Activated B cell treated with CpG ODN at 0.5 μM for 24 hours (primary cell): ENCODE measurements around the gene THEM4. TPM values are rescaled to one million over a fixed set of nuclear protein-coding genes. Genes with fewer than 3 reads are reported as not detected.
"Not testable (repeated sequence)": the region's sequence is repeated elsewhere in the genome, so short reads cannot be mapped to it uniquely, and the experiment has no call there.

Experiments used
- ATAC-seq: fragments of 200-7000 bp; cut with Tn5 transposase; one replicate; pipeline ENCODE4 v1.10.0; 2021; ENCODE audit warnings: low read depth, mild to moderate bottlenecking, moderate library complexity
- CTCF ChIA-PET: fragments of 350-600 bp; sonication (Branson Sonifier 250); formaldehyde crosslinking; loops from one replicate; lab custom pipeline; 2021; ENCODE audit warnings: antibody characterized with exemption; lab: Charles Lee
- POLR2A ChIA-PET: fragments of 350-600 bp; sonication (Branson Sonifier 250); formaldehyde crosslinking; loops from one replicate; lab custom pipeline; 2021; ENCODE audit warnings: antibody characterized with exemption; lab: Charles Lee
- DNase-seq: peaks from one replicate; pipeline ENCODE4 v3.0.0; 2022
- H3K27ac Mint-ChIP-seq: one replicate; pipeline ENCODE4 v1.8.0; 2020; ENCODE audit warnings: mixed read lengths
- H3K27me3 Mint-ChIP-seq: one replicate; pipeline ENCODE4 v1.8.0; 2021; ENCODE audit warnings: mixed read lengths
- H3K36me3 Mint-ChIP-seq: one replicate; pipeline ENCODE4 v1.8.0; 2021; ENCODE audit warnings: low read depth, mixed read lengths
- H3K4me1 Mint-ChIP-seq: one replicate; pipeline ENCODE4 v1.8.0; 2021; ENCODE audit warnings: mixed read lengths
- H3K4me3 Mint-ChIP-seq: one replicate; pipeline ENCODE4 v1.8.0; 2020; ENCODE audit warnings: mild to moderate bottlenecking, mixed read lengths
- H3K9me3 Mint-ChIP-seq: one replicate; pipeline ENCODE4 v1.8.0; 2020; ENCODE audit warnings: mixed read lengths
- intact Hi-C: fragments of 100-400 bp; cut with micrococcal nuclease; formaldehyde crosslinking; loops from one replicate; pipeline ENCODE4 v1.15.1; 2024
- total RNA-seq: library from RNA; stranded (reverse); gene quantifications from 2 replicates; pipeline ENCODE4 v1.2.3, GENCODE V29; 2022
- TF ChIP-seq, protein P1 (sequence below): fragments of 200-600 bp; IDR thresholded peaks from one replicate; pipeline ENCODE4 v1.8.0; 2022; ENCODE audit warnings: antibody characterized with exemption, mild to moderate bottlenecking

THEM4 gene
- total RNA-seq, 1 donor from 2014 or later = 22.8 TPM

DNA sequence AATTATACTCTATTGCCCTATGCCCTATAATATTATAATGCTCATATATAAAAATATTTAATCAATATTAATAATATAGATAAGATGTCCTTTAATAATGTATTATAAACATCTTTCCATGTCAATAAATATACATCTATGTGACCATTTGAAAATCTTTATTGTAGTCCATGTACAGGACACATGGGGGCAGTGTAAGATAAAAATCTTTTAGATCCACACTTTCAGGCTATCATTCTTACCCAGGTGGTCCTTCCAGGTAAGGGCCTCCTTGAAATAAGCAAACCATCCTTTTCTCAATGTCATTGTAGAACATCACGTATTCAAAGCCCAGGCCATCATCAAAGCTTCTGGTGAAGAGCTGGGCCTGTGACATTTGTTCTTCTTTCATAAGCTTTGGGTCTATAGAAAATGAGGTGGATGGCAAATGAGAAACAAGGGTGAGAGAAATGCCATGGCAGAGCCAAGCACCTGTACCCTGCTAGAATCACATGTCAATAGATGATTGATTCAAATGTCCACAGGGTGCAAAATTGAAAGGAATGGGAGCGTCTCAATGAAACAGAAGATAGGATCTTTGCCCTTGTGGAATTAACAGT lies 20.2 kb downstream of the THEM4 start:
- no peak overlapping the region for H3K27ac Mint-ChIP-seq
- intact Hi-C loops = loop anchor here (1.0 kb wide), 3 partner anchors 79 to 112 kb away; no protein-coding TSS in a partner anchor
- H3K4me1 Mint-ChIP-seq = peaks cover 9% of the 10 kb centered on the region
- H3K4me3 Mint-ChIP-seq = no peak overlapping the region
- TF ChIP-seq, protein P1, sequence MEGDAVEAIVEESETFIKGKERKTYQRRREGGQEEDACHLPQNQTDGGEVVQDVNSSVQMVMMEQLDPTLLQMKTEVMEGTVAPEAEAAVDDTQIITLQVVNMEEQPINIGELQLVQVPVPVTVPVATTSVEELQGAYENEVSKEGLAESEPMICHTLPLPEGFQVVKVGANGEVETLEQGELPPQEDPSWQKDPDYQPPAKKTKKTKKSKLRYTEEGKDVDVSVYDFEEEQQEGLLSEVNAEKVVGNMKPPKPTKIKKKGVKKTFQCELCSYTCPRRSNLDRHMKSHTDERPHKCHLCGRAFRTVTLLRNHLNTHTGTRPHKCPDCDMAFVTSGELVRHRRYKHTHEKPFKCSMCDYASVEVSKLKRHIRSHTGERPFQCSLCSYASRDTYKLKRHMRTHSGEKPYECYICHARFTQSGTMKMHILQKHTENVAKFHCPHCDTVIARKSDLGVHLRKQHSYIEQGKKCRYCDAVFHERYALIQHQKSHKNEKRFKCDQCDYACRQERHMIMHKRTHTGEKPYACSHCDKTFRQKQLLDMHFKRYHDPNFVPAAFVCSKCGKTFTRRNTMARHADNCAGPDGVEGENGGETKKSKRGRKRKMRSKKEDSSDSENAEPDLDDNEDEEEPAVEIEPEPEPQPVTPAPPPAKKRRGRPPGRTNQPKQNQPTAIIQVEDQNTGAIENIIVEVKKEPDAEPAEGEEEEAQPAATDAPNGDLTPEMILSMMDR = no peak
- no peaks in the 10 kb centered on the region for H3K27me3 Mint-ChIP-seq
- H3K9me3 Mint-ChIP-seq = peaks cover 3% of the 10 kb centered on the region
- POLR2A ChIA-PET = no interaction called here
- DNase-seq (no peak), ATAC-seq (peak; percentile 58)
- peaks cover 37% of the 10 kb centered on the region for H3K36me3 Mint-ChIP-seq
- CTCF ChIA-PET = interaction anchor here (1.3 to 4.6 kb wide), 6 partner anchors 8 to 113 kb away, joined by 3 to 66 read pairs (median 7); no protein-coding TSS in a partner anchor

DNA sequence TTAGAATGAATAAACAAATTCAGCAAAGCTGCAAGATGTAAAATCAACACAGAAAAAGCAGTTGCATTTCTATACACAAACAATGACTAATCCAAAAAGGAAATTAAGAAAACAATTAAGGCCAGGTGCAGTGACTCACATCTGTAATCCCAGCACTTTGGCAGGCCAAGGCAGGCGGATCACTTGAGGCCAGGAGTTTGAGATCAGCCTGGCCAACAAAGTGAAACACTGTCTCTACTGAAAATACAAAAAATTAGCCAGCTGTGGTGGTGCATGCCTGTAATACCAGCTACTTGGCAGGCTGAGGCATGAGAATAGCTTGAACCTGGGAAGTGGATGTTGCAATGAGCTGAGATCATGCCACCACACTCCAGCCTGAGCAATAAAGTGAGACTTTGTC lies 22.3 kb downstream of the THEM4 start:
- intact Hi-C loops = no loop called here
- TF ChIP-seq, protein P1 = no peak
- Mint-ChIP-seq H3K4me3 (no peak overlapping the region), H3K27ac (no peak overlapping the region), H3K9me3 (peaks cover 3% of the 10 kb centered on the region), H3K36me3 (peaks cover 22% of the 10 kb centered on the region), H3K27me3 (no peaks in the 10 kb centered on the region), H3K4me1 (peaks cover 10% of the 10 kb centered on the region)
- no peak for ATAC-seq
- POLR2A ChIA-PET = no interaction called here
- CTCF ChIA-PET = interaction anchor here (1.6 to 4.6 kb wide), 4 partner anchors 9 to 115 kb away, joined by 4 to 66 read pairs (median 8); no protein-coding TSS in a partner anchor
- no peak for DNase-seq

DNA sequence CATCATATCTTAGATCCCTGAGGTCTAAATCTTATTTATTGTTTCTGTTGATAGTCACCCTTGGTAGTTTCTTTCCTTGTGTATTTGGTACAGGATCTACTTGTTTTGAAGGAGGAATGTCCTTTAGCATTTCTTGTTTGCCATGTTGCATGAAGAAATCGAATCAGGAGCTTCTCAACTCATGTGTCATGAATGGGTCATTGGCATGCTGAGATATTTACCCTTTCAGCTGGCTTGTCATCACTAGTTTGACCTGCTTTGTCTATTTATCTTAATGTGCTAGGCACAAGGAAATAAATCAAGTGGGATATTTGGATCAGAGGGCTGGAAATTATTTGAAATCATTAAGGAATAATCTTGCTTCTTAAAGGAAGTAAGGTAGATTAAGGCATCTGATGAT lies 23.8 kb downstream of the THEM4 start:
- ATAC-seq (no peak), DNase-seq (no peak)
- H3K9me3 Mint-ChIP-seq = peaks cover 3% of the 10 kb centered on the region
- ChIA-PET POLR2A (no interaction called here), CTCF (interaction anchor here (2.3 kb wide), 1 partner anchor 116 kb away, joined by 6 read pairs; no protein-coding TSS in a partner anchor)
- H3K36me3 Mint-ChIP-seq = peaks cover 14% of the 10 kb centered on the region
- TF ChIP-seq, protein P1 = no peak
- H3K4me1 Mint-ChIP-seq = peaks cover 10% of the 10 kb centered on the region
- intact Hi-C loops = no loop called here
- H3K4me3 Mint-ChIP-seq = no peak overlapping the region
- H3K27ac Mint-ChIP-seq = no peak overlapping the region
- no peaks in the 10 kb centered on the region for H3K27me3 Mint-ChIP-seq

DNA sequence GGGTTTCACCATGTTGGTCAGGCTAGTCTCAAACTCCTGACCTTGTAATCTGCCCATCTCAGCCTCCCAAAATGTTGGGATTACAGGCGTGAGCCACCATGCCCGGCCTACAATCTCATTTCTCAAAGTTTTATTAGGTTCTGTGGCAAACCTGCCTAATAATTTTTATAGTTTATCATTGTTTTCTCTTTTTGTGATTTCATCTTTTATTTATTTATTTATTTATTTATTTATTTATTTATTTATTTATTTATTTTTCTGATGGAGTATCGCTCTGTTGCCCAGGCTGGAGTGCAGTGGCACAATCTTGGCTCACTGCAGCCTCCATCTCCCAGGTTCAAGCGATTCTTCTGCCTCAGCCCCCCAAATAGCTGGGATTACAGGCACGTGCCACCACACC lies 24.4 kb downstream of the THEM4 start:
- peaks cover 14% of the 10 kb centered on the region for H3K36me3 Mint-ChIP-seq
- H3K9me3 Mint-ChIP-seq, H3K4me3 Mint-ChIP-seq, H3K27me3 Mint-ChIP-seq, intact Hi-C loops, H3K27ac Mint-ChIP-seq, DNase-seq, ATAC-seq, H3K4me1 Mint-ChIP-seq: not testable (repeated sequence)
- ChIA-PET CTCF (interaction anchor here (1.0 to 2.3 kb wide), 2 partner anchors 117 to 119 kb away, joined by 3 to 6 read pairs; no protein-coding TSS in a partner anchor), POLR2A (interaction anchor here (1.0 kb wide), 1 partner anchor 24 kb away, joined by 3 read pairs; the partner anchor contains the start of gene THEM4)

DNA sequence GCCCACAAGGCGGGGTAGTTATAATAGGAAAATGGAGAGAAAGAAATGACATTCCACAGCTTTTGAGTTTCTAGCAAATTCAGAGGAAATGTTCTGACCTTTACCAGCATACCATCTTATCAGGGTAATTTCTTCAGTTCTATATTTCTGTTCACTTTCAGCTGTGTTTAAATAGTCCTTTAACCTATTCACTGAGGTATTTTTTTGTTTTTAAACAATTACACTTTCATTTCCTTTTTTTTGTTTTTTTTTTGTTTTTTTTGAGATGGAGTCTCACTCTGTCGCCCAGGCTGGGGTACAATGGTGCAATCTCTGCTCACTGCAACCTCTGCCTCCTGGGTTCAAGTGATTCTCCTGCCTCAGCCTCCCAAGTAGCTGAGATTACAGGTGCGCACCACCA lies 24.9 kb downstream of the THEM4 start:
- ChIA-PET CTCF (interaction anchor here (0.9 to 1.0 kb wide), 2 partner anchors 118 to 119 kb away, joined by 3 to 6 read pairs; no protein-coding TSS in a partner anchor), POLR2A (interaction anchor here (1.0 kb wide), 1 partner anchor 25 kb away, joined by 3 read pairs; the partner anchor contains the start of gene THEM4)
- H3K27ac Mint-ChIP-seq, intact Hi-C loops, ATAC-seq, H3K27me3 Mint-ChIP-seq, DNase-seq, H3K9me3 Mint-ChIP-seq, H3K4me1 Mint-ChIP-seq, H3K4me3 Mint-ChIP-seq: not testable (repeated sequence)
- H3K36me3 Mint-ChIP-seq = peaks cover 14% of the 10 kb centered on the region

DNA sequence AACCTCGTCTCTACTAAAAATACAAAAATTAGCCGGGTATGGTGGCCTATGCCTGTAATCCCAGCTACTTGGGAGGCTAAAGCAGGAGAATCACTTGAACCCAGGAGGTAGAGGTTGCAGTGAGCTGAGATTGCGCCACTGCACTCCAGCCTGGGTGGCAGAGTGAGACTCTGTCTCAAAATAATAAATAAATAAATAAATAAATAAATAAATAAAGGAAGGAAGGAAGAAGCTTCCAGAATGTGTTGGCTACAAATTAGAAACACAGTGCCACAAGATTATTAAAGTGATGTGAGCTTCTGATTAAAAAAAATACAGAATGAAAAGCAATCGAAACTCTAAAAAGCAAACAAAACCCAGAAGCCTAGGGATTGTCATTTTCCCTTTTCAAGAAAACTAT lies 25.4 kb downstream of the THEM4 start:
- intact Hi-C loops, H3K9me3 Mint-ChIP-seq, ATAC-seq, H3K4me1 Mint-ChIP-seq, H3K4me3 Mint-ChIP-seq, DNase-seq, H3K27ac Mint-ChIP-seq, H3K27me3 Mint-ChIP-seq: not testable (repeated sequence)
- POLR2A ChIA-PET = interaction anchor here (1.0 kb wide), 1 partner anchor 25 kb away, joined by 3 read pairs; the partner anchor contains the start of gene THEM4
- peaks cover 11% of the 10 kb centered on the region for H3K36me3 Mint-ChIP-seq
- CTCF ChIA-PET = interaction anchor here (0.9 to 1.0 kb wide), 2 partner anchors 118 to 120 kb away, joined by 3 to 6 read pairs; no protein-coding TSS in a partner anchor

DNA sequence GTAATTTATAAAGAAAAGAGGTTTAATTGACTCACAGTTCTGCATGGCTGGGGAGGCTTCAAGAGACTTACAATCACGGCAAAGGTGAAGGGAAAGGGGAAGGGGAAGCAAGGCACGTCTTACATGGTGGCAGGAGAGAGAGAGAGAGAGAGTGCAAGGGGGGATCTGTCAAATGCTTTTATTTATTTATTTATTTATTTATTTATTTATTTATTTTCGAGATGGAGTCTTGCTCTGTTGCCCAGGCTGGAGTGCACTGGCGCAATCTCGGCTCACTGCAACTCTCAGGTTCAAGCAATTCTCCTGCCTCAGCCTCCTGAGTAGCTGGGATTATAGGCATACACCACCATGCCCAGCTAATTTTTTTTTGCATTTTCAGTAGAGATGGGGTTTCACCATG lies 26.4 kb downstream of the THEM4 start:
- H3K36me3 Mint-ChIP-seq, H3K27me3 Mint-ChIP-seq, H3K27ac Mint-ChIP-seq, H3K9me3 Mint-ChIP-seq, intact Hi-C loops, H3K4me1 Mint-ChIP-seq, POLR2A ChIA-PET, ATAC-seq, H3K4me3 Mint-ChIP-seq, DNase-seq: not testable (repeated sequence)
- CTCF ChIA-PET = interaction anchor here (2.2 kb wide), 1 partner anchor 119 kb away, joined by 9 read pairs; no protein-coding TSS in a partner anchor
